ENCODE data around the gene NAT9. TPM values are rescaled to one million over a fixed set of nuclear protein-coding genes. Genes with fewer than 3 reads are reported as not detected.

The NAT9 gene
- polyA plus RNA-seq, 1 experiment: 33.6 TPM

DNA sequence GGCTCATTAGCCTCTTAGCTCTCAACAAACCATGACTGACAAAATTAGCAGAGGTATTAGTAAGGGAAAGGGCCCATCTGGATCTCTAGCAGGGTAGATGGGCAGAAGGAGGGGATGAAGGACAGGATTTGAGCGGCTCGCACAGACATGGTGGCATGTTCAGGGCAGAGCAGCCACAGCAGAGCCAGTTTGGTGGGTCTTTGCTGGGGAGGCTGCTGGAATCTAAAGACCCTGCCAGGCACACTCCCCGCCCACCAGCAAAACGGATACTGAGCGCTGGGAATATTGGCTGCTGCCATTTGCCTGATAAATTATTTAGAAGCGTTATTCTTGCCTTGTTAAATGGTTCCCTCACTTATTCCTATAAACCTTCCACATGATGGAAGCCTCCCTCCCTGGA lies 20.7 kb upstream of the NAT9 start:
- no peak overlapping the region for H3K27ac ChIP-seq (ENCODE audit: low read depth, low read length)
- no peak for DNase-seq (ENCODE audit: low read depth, low spot score)
- CTCF ChIA-PET: no interaction called here
- H3K27me3 ChIP-seq (ENCODE audit: control insufficient read depth, insufficient read depth, low read length): no peaks in the 10 kb centered on the region
- H3K4me3 ChIP-seq (ENCODE audit: low read depth, low read length): no peak overlapping the region
- POLR2A ChIA-PET: no interaction called here
- TF ChIP-seq, protein P1, sequence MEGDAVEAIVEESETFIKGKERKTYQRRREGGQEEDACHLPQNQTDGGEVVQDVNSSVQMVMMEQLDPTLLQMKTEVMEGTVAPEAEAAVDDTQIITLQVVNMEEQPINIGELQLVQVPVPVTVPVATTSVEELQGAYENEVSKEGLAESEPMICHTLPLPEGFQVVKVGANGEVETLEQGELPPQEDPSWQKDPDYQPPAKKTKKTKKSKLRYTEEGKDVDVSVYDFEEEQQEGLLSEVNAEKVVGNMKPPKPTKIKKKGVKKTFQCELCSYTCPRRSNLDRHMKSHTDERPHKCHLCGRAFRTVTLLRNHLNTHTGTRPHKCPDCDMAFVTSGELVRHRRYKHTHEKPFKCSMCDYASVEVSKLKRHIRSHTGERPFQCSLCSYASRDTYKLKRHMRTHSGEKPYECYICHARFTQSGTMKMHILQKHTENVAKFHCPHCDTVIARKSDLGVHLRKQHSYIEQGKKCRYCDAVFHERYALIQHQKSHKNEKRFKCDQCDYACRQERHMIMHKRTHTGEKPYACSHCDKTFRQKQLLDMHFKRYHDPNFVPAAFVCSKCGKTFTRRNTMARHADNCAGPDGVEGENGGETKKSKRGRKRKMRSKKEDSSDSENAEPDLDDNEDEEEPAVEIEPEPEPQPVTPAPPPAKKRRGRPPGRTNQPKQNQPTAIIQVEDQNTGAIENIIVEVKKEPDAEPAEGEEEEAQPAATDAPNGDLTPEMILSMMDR (IDR thresholded peaks at IDR 0.05; ENCODE audit: low read depth, low read length): no peak
- H3K9me3 ChIP-seq (ENCODE audit: control insufficient read depth, insufficient read depth, low read length): no peaks in the 10 kb centered on the region

DNA sequence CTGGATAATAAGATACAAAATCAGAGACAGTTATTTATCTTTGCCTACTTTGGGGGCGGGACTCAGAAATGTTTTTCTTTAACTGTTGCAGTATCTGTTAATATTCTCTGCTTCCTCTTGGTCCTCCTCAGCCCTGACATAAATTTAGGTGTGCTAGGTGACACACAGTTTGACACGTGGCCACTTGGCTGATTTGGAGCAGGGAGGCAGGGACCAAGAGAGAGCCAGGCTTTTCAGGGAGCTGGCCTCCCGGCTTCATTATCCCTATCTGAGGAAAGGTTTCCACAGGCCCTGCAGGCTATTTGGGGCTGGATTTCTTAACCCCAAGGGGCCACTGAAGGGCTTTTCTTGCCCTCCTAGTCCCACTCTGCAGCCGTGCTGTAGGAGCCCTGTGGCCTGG lies 20.1 kb upstream of the NAT9 start:
- POLR2A ChIA-PET: no interaction called here

DNA sequence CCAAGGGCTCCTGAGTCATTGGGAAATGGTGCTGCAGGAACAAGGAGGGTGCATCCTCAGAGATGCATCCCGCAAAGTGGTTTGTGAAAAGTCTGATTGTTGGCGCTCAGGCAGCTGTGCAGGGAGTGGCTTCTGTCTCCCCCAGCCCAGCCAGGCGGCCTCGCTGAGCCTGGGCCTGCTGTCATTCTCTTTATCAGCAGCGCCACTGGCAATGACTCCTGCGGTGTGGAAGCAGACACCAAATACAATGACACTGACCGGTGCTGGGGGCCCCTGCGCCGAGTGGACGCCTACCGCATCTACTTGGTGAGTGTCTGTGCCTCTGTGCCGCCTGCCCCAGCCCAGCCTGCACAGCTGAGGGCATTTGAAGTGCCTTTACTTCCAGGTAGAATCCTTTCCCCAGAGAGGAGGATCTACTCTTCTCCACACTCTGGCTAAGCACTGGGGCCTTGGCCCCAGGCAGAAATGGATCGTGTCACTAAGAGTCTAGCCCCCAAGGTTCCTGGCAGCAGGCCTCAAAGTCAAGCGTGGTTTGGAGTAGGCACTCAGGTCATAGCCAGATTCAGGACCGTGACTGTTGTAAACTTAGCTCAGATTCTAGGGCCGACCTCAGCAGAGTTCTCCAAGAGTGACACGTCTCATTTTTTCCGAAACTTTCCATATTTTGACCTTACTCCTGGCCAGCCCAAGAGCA lies 19.3 kb upstream of the NAT9 start:
- DNase-seq (ENCODE audit: low read depth, low spot score): no peak
- TF ChIP-seq, protein P1 (IDR thresholded peaks at IDR 0.05; ENCODE audit: low read depth, low read length): no peak
- ChIA-PET CTCF (interaction anchor here (9.0 kb wide), 1 partner anchor 69 kb away, joined by 198 read pairs; no protein-coding TSS in a partner anchor), POLR2A (no interaction called here)
- no peak overlapping the region for H3K4me3 ChIP-seq (ENCODE audit: low read depth, low read length)
- H3K9me3 ChIP-seq (ENCODE audit: control insufficient read depth, insufficient read depth, low read length): no peaks in the 10 kb centered on the region
- no peak overlapping the region for H3K27ac ChIP-seq (ENCODE audit: low read depth, low read length)
- no peaks in the 10 kb centered on the region for H3K27me3 ChIP-seq (ENCODE audit: control insufficient read depth, insufficient read depth, low read length)

More for the DNA sequence above, 20.1 kb upstream of the NAT9 start:
- no peak for DNase-seq (ENCODE audit: low read depth, low spot score)
- Histone ChIP-seq H3K4me3 (ENCODE audit: low read depth, low read length) (no peak overlapping the region), H3K9me3 (ENCODE audit: control insufficient read depth, insufficient read depth, low read length) (no peaks in the 10 kb centered on the region), H3K27me3 (ENCODE audit: control insufficient read depth, insufficient read depth, low read length) (no peaks in the 10 kb centered on the region), H3K27ac (ENCODE audit: low read depth, low read length) (no peak overlapping the region)
- TF ChIP-seq, protein P1 (IDR thresholded peaks at IDR 0.05; ENCODE audit: low read depth, low read length): no peak
- CTCF ChIA-PET: interaction anchor here (9.0 kb wide), 1 partner anchor 68 kb away, joined by 198 read pairs; no protein-coding TSS in a partner anchor

DNA sequence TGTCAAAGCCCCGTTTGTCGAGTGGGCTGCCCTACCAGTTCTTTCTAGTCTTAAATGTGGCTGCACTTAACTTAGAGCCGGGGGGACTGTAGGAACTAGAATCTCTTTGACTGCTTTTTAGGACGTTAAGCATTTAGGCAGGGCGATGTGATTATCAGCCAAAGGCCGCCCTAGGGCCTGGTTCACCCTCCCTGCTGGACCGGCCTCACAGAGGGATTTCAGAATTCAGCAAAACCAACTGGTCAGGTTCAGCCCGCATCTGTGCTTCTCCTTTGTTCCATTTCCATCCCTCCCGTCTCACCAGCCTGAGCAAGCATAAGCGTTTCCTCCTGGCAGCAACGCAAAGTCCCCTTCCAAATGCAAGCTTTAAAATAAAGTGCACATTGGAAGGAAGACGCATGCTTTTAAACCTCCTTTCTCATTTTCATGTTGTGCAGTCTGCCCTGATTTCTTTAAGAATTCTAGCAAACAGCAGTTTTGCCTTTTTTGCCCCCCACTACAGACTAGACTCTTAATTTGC lies 16.5 kb upstream of the NAT9 start:
- TF ChIP-seq, protein P1 (IDR thresholded peaks at IDR 0.05; ENCODE audit: low read depth, low read length): no peak
- ChIA-PET POLR2A (no interaction called here), CTCF (interaction anchor here (0.6 to 9.0 kb wide), 13 partner anchors 13 to 165 kb away, joined by 3 to 198 read pairs (median 21); partner anchors contain the start of genes GRIN2C, NAT9 and OTOP2)
- no peak overlapping the region for H3K4me3 ChIP-seq (ENCODE audit: low read depth, low read length)
- no peak for DNase-seq (ENCODE audit: low read depth, low spot score)
- H3K9me3 ChIP-seq (ENCODE audit: control insufficient read depth, insufficient read depth, low read length): no peaks in the 10 kb centered on the region
- H3K27me3 ChIP-seq (ENCODE audit: control insufficient read depth, insufficient read depth, low read length): no peaks in the 10 kb centered on the region
- no peak overlapping the region for H3K27ac ChIP-seq (ENCODE audit: low read depth, low read length)
